GM12875 (cell line): ENCODE data around the gene SELENOH.

Experiments
- H3K4me3 ChIP-seq: one replicate; pipeline ENCODE4 v1.5.1; 2011; ENCODE audit warnings: low read depth, low read length, control low read depth
- TF ChIP-seq, protein P1 (sequence below): IDR thresholded peaks from 2 replicates; pipeline ENCODE4 v1.5.1; 2011; ENCODE audit warnings: low read depth, mild to moderate bottlenecking, control low read depth, inconsistent platforms, low read length, moderate library complexity, borderline replicate concordance; ENCODE audit not compliant: insufficient read depth

Gene SELENOH

GRCh38 chr11:57751176-57751575 is 9.9 kb downstream of the SELENOH start:
- TF ChIP-seq, protein P1, sequence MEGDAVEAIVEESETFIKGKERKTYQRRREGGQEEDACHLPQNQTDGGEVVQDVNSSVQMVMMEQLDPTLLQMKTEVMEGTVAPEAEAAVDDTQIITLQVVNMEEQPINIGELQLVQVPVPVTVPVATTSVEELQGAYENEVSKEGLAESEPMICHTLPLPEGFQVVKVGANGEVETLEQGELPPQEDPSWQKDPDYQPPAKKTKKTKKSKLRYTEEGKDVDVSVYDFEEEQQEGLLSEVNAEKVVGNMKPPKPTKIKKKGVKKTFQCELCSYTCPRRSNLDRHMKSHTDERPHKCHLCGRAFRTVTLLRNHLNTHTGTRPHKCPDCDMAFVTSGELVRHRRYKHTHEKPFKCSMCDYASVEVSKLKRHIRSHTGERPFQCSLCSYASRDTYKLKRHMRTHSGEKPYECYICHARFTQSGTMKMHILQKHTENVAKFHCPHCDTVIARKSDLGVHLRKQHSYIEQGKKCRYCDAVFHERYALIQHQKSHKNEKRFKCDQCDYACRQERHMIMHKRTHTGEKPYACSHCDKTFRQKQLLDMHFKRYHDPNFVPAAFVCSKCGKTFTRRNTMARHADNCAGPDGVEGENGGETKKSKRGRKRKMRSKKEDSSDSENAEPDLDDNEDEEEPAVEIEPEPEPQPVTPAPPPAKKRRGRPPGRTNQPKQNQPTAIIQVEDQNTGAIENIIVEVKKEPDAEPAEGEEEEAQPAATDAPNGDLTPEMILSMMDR: no peak
- H3K4me3 ChIP-seq: no peak overlapping the region

- TF ChIP-seq, protein P1: peak; percentile 36; the same call in 1 of the 2 replicates
- H3K4me3 ChIP-seq: no peak within 1 kb of the TSS
Observed at GRCh38 chr11:57751676-57752253, 10.5 kb downstream of the SELENOH start, which contains the start of gene BTBD18. Gene BTBD18, minus strand, starts transcription at chr11:57751819. Its CDS starts 631 bp downstream, at chr11:57751188.

DNA sequence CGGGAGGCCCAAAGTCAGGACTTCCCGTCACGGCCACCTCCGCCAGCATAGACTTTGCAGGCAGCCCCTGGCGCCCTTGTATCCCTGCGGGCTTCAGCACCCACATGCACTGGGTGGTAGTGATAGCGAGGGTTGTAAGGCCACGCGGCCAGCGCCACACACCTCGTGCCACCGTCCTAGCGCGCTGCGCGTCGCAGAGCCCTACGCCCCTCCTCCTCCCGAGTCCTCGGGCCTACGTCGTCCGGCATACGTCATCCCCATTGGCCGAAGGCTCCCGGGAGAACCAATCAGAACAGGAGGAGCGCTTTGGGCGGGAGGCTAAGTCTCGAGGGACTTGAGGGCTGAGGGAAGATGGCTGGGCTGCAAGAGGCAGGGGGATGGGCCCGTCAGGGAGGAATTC is 11.7 kb downstream of the SELENOH start:
- TF ChIP-seq, protein P1: no peak
- no peak overlapping the region for H3K4me3 ChIP-seq

GRCh38 chr11:57758174-57758573 is 16.9 kb downstream of the SELENOH start:
- H3K4me3 ChIP-seq: no peak overlapping the region
- TF ChIP-seq, protein P1: no peak

GRCh38 chr11:57761301-57762234 is 20.3 kb downstream of the SELENOH start, which contains the start of gene CTNND1:
Gene CTNND1, plus strand, starts transcription at chr11:57761802. Its CDS starts 29,677 bp downstream, at chr11:57791479.
- TF ChIP-seq, protein P1: no peak
- H3K4me3 ChIP-seq: peak within 1 kb of the TSS; percentile 77

- TF ChIP-seq, protein P1: no peak
- H3K4me3 ChIP-seq: peak overlapping the region; percentile 77
Observed at GRCh38 chr11:57762235-57762861, 21.1 kb downstream of the SELENOH start.

DNA sequence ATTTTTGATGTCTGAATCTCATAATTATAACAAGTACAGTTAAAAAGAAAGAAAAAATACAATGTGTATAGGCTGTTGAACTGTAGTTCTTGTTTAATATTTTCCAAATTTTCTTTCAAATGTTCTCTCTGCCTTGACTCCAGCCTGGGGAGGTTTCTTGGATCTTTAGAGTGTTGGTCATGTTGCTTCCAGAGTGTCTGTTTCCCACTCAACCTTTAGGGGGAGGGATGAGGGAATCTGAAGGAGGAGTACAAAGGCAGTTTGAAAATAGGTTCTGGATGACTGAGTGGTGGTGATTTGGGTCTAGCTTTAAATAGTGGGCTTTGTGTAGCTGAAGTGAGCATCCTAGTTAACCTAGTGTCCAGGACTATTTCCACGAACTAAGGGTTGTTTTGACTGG is 22.3 kb downstream of the SELENOH start:
- TF ChIP-seq, protein P1: no peak
- H3K4me3 ChIP-seq: peak overlapping the region; percentile 77
